Measurements from ENCODE around the gene SMCO1.
"Not testable (repeated sequence)": the region's sequence is repeated elsewhere in the genome, so short reads cannot be mapped to it uniquely, and the experiment has no call there.

SMCO1 gene

GRCh38 chr3:196492080-196492479, 23.1 kb downstream of the SMCO1 start:
- no peak for DNase-seq (ENCODE audit: low read depth)

- no peak for DNase-seq (ENCODE audit: low read depth)
These were observed 25.4 kb downstream of the SMCO1 start for GRCh38 chr3:196489747-196490146.

- no peak for DNase-seq (ENCODE audit: low read depth)
These were observed 28.9 kb downstream of the SMCO1 start for GRCh38 chr3:196486263-196486662.

GRCh38 chr3:196477678-196478077, 37.5 kb downstream of the SMCO1 start:
- no peak for DNase-seq (ENCODE audit: low read depth)

- no peak for DNase-seq (ENCODE audit: low read depth)
These were observed 42.9 kb downstream of the SMCO1 start for GRCh38 chr3:196472286-196472685.

GRCh38 chr3:196471551-196471950, 43.6 kb downstream of the SMCO1 start:
- DNase-seq (ENCODE audit: low read depth) = no peak

- DNase-seq (ENCODE audit: low read depth) = not testable (repeated sequence)
These were observed 45.0 kb downstream of the SMCO1 start for GRCh38 chr3:196470182-196470581.

GRCh38 chr3:196463804-196464203, 51.3 kb downstream of the SMCO1 start:
- no peak for DNase-seq (ENCODE audit: low read depth)

- no peak for DNase-seq (ENCODE audit: low read depth)
These were observed 51.7 kb downstream of the SMCO1 start for GRCh38 chr3:196463478-196463756.

- DNase-seq (ENCODE audit: low read depth) = not testable (repeated sequence)
These were observed 52.3 kb downstream of the SMCO1 start for GRCh38 chr3:196462680-196463477.

- DNase-seq (ENCODE audit: low read depth) = no peak
These were observed 57.1 kb downstream of the SMCO1 start for GRCh38 chr3:196458063-196458462.

- not testable (repeated sequence) for DNase-seq (ENCODE audit: low read depth)
These were observed 57.7 kb downstream of the SMCO1 start for GRCh38 chr3:196457470-196457869.
